A673 (cell line): ENCODE data around the gene CACNA1A.

ENCODE experiments used
- CTCF ChIP-seq: fragments of 300-800, 200-600 bp; sonication (generic); conservative IDR thresholded peaks from 2 replicates; pipeline ENCODE4 v1.5.1; 2017; ENCODE audit warnings: low read depth, mild to moderate bottlenecking, antibody characterized with exemption, low read length, moderate library complexity, mixed read lengths
- EZH2 ChIP-seq: fragments of 200-600 bp; sonication (generic); IDR thresholded peaks from 2 replicates; pipeline ENCODE4 v1.6.1; 2017; ENCODE audit warnings: borderline replicate concordance, low read depth, mild to moderate bottlenecking, mixed read lengths, antibody characterized with exemption, low read length; ENCODE audit not compliant: poor library complexity, severe bottlenecking

- no peak for TF ChIP-seq CTCF
- no peak for TF ChIP-seq EZH2
These were observed 217.0 kb downstream of the CACNA1A start for GRCh38 chr19:13289295-13289694.
